ENCODE measurements around the gene CA11.

GRCh38 chr19:48624791-48625723 lies 20.9 kb downstream of the CA11 start:
- no peak for TF ChIP-seq CTCF (IDR thresholded peaks at IDR 0.05)
- no peak for TF ChIP-seq POLR2A (IDR thresholded peaks at IDR 0.05)

All from heart left ventricle (tissue), 13 donors.